NT2/D1 (cell line): Measurements from ENCODE around the gene ISOC2.

ENCODE experiments used
- SUZ12 ChIP-seq: IDR thresholded peaks from 2 replicates; pipeline ENCODE4 v1.6.1; 2011; ENCODE audit not compliant: insufficient read length, insufficient read depth; ENCODE audit errors: extremely low read depth
- YY1 ChIP-seq: IDR thresholded peaks from 2 replicates; pipeline ENCODE4 v1.6.1; 2011; ENCODE audit not compliant: insufficient read length, insufficient read depth

- no peak for TF ChIP-seq YY1
- TF ChIP-seq SUZ12 = no peak
These were observed 30.3 kb upstream of the ISOC2 start for GRCh38 chr19:55491546-55492360.
